CD4-positive, alpha-beta memory T cell (primary cell): ENCODE results near the gene RAB8B. TPM values are rescaled to one million over a fixed set of nuclear protein-coding genes. Genes with fewer than 3 reads are reported as not detected.
A peak's percentile ranks its signal among the peaks of the same experiment; 100 is the strongest.

ENCODE experiments used
- CTCF ChIA-PET: fragments of 350-600 bp; sonication (Branson Sonifier 250); formaldehyde crosslinking; loops from one replicate; lab custom pipeline; 2021; ENCODE audit warnings: inconsistent platforms; ENCODE audit not compliant: partially characterized antibody; lab: Charles Lee
- POLR2A ChIA-PET: fragments of 350-600 bp; sonication (Branson Sonifier 250); formaldehyde crosslinking; loops from one replicate; lab custom pipeline; 2021; ENCODE audit not compliant: partially characterized antibody; lab: Charles Lee
- DNase-seq, 5 donors: peaks; one replicate each; pipeline versions ENCODE4 v3.0.0 to v3.0.0-alpha.2; 2020 to 2022; ENCODE audit warnings: mixed read lengths in 1 of 5
- H3K27ac ChIP-seq: one replicate; pipeline ENCODE4 v1.7.0; 2013; ENCODE audit warnings: low read depth, low read length
- H3K27me3 ChIP-seq: 2 replicates; pipeline ENCODE4 v1.7.0; 2013; ENCODE audit warnings: mild to moderate bottlenecking, low read length, moderate library complexity; ENCODE audit not compliant: insufficient read depth
- H3K36me3 ChIP-seq: 2 replicates; pipeline ENCODE4 v1.7.0; 2013; ENCODE audit warnings: mild to moderate bottlenecking, low read length, moderate library complexity; ENCODE audit not compliant: insufficient read depth
- H3K4me1 ChIP-seq: 2 replicates; pipeline ENCODE4 v1.7.0; 2013; ENCODE audit warnings: mild to moderate bottlenecking, low read length, moderate library complexity; ENCODE audit not compliant: insufficient read depth
- H3K4me3 ChIP-seq, 2 donors: one replicate each; pipeline ENCODE4 v1.7.0; 2013; ENCODE audit warnings: low read length in 2 of 2, mild to moderate bottlenecking in 1 of 2
- H3K9me3 ChIP-seq, 2 donors: one replicate each; pipeline ENCODE4 v1.7.0; 2013; ENCODE audit warnings: low read length in 2 of 2, control low read depth in 1 of 2; ENCODE audit not compliant: control insufficient read depth in 1 of 2
- H3K27ac Mint-ChIP-seq, 7 donors: one replicate each; pipeline ENCODE4 v1.8.0; 2020 to 2021; ENCODE audit warnings: mixed read lengths in 7 of 7, mild to moderate bottlenecking in 6 of 7, inconsistent platforms in 3 of 7, moderate library complexity in 3 of 7
- H3K27me3 Mint-ChIP-seq, 2 donors: one replicate each; pipeline ENCODE4 v1.8.0; 2020 to 2021; ENCODE audit warnings: mixed read lengths in 2 of 2
- H3K36me3 Mint-ChIP-seq, 2 donors: one replicate each; pipeline ENCODE4 v1.8.0; 2020 to 2021; ENCODE audit warnings: mixed read lengths in 2 of 2, inconsistent platforms in 1 of 2, mild to moderate bottlenecking in 1 of 2
- H3K4me1 Mint-ChIP-seq, 4 donors: one replicate each; pipeline ENCODE4 v1.8.0; 2020 to 2021; ENCODE audit warnings: mixed read lengths in 4 of 4, mild to moderate bottlenecking in 1 of 4
- H3K4me3 Mint-ChIP-seq, 8 donors: one replicate each; pipeline ENCODE4 v1.8.0; 2020 to 2021; ENCODE audit warnings: mixed read lengths in 8 of 8, mild to moderate bottlenecking in 7 of 8, moderate library complexity in 6 of 8, inconsistent platforms in 3 of 8
- H3K9me3 Mint-ChIP-seq, 8 donors: one replicate each; pipeline ENCODE4 v1.8.0; 2020 to 2021; ENCODE audit warnings: mixed read lengths in 8 of 8, mild to moderate bottlenecking in 5 of 8, inconsistent platforms in 3 of 8, moderate library complexity in 1 of 8
- intact Hi-C: fragments of 100-400 bp; cut with micrococcal nuclease; formaldehyde crosslinking; loops from one replicate; pipeline ENCODE4 v1.15.1; 2023
- polyA plus RNA-seq, 2 donors: library from polyadenylated mRNA; unstranded; fragments of 300-500 nt; fragmentation: Illumina TruSeq; gene quantifications; one replicate each; pipeline ENCODE4 v1.2.3, GENCODE V29; 2021
- total RNA-seq, 2 experiments: library from RNA; stranded (reverse); gene quantifications; one replicate each; pipeline ENCODE4 v1.2.3, GENCODE V29; 2021

RAB8B gene
- total and polyA plus RNA-seq, 4 experiments from 2014 or later: 35.1 to 86.4 (median 72.2) TPM

DNA sequence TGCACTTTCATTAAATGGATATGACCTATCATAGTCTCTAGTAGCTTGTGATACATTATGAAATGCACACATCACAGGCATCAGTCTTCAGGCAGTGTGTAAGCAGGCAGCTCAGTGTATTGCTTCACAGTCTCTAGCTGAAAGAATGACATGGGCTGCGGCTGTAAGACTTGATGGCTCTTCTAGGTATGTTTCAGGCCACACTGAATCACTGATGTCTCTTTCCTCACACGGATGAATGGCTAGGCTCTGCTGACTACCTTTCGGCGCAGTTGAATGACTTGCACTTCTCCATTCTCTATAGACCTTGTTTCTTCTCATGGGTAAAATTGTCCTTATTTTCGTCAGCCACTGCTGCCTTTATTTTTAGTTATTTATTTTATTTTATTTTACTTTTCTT is 103.4 kb downstream of the RAB8B start:
- Histone ChIP-seq H3K27ac (no peak overlapping the region), H3K4me1 (peaks cover 7% of the 10 kb centered on the region), H3K9me3 (no peaks in the 10 kb centered on the region), H3K4me3 (no peak overlapping the region), H3K27me3 (no peaks in the 10 kb centered on the region), H3K36me3 (no peaks in the 10 kb centered on the region)
- ChIA-PET POLR2A (no interaction called here), CTCF (interaction anchor here (1.1 kb wide), 1 partner anchor 111 kb away, joined by 4 read pairs; no protein-coding TSS in a partner anchor)
- no peaks in the 10 kb centered on the region for H3K9me3 Mint-ChIP-seq
- no peak overlapping the region for H3K27ac Mint-ChIP-seq
- peaks cover 30 to 32% of the 10 kb centered on the region in 2 donors for H3K36me3 Mint-ChIP-seq
- DNase-seq: no peak
- no peaks in the 10 kb centered on the region for H3K27me3 Mint-ChIP-seq
- no peak overlapping the region for H3K4me3 Mint-ChIP-seq
- intact Hi-C loops: no loop called here
- peaks cover 8 to 25% (median 8%) of the 10 kb centered on the region in 4 donors for H3K4me1 Mint-ChIP-seq

DNA sequence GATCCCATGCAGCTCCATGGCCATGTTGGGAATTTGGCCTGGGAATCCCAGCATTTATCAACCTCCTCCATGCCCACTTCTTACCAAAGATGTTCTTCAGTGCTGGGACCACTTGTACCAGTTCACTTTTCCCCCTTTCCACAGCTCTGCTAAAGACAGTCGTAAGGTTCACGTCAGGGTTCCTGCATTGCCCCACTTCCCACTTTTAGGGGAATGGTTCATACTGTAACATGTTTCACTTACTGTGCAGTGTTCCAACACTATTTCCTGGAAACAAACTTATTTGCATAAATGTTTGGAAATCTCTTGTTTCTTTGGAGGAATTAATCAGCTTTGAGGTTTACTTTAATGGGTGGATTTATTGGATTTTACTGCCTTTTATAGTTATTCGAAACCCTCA is 105.0 kb downstream of the RAB8B start:
- Histone ChIP-seq H3K9me3 (no peaks in the 10 kb centered on the region), H3K27me3 (no peaks in the 10 kb centered on the region), H3K4me3 (no peak overlapping the region), H3K36me3 (no peaks in the 10 kb centered on the region), H3K4me1 (no peaks in the 10 kb centered on the region), H3K27ac (no peak overlapping the region)
- H3K4me3 Mint-ChIP-seq: no peak overlapping the region
- peaks cover 0 to 19% (median 3%) of the 10 kb centered on the region in 4 donors for H3K4me1 Mint-ChIP-seq
- no peak overlapping the region for H3K27ac Mint-ChIP-seq
- intact Hi-C loops: no loop called here
- H3K27me3 Mint-ChIP-seq: no peaks in the 10 kb centered on the region
- DNase-seq: no peak
- ChIA-PET POLR2A (no interaction called here), CTCF (no interaction called here)
- no peaks in the 10 kb centered on the region for H3K9me3 Mint-ChIP-seq
- peaks cover 34 to 40% of the 10 kb centered on the region in 2 donors for H3K36me3 Mint-ChIP-seq

DNA sequence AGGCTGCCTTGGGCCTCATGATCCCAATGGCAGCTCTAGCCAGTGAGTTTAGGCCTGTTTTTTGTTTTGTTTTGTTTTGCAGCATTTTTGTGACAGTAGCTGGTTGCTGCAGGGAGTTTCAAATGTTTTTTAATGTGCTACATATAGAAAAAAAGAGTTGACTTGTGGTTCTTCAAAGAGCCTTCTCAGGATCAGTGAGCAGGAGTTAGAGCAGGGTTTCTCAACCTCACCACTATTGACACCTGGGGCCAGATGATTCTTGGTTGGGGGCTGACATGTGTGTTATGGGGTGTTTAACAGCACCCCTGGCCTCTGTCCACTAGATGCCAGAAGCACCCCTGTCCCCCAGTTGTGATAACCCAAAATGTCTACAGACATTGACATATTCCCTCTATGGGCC is 105.9 kb downstream of the RAB8B start:
- Histone ChIP-seq H3K27me3 (no peaks in the 10 kb centered on the region), H3K27ac (no peak overlapping the region), H3K4me3 (no peak overlapping the region), H3K9me3 (no peaks in the 10 kb centered on the region), H3K36me3 (no peaks in the 10 kb centered on the region), H3K4me1 (no peaks in the 10 kb centered on the region)
- CTCF ChIA-PET: interaction anchor here (0.6 to 1.0 kb wide), 2 partner anchors 108 to 133 kb away, joined by 3 read pairs; no protein-coding TSS in a partner anchor
- Mint-ChIP-seq H3K27me3 (no peaks in the 10 kb centered on the region), H3K27ac (peak overlapping the region in 1 of 7 donors; percentile 14), H3K4me1 (peaks cover 0 to 19% (median 3%) of the 10 kb centered on the region in 4 donors), H3K4me3 (no peak overlapping the region), H3K9me3 (no peaks in the 10 kb centered on the region), H3K36me3 (peaks cover 42 to 47% of the 10 kb centered on the region in 2 donors)
- no peak for DNase-seq
- POLR2A ChIA-PET: no interaction called here
- intact Hi-C loops: no loop called here

DNA sequence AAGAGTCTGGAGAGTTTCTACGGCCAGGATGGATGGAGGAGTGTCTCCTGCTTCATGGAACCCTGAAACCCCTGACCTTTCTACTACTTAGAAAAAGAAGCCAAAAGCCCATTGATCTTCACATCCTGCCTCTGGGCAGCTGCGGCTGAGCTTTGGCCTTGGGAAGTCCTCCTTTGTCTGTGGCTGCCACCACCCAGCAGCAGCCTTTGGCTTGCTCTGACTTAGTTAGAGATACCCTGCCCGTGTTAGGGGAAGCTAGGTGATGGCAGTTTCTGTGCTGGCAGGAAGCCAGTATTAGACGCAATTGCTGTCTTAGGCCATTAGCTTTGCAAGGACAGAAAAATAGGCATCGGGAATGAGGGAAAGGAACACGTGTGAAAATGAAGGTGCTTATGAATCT is 106.8 kb downstream of the RAB8B start:
- DNase-seq: peak in 1 of 5 donors; percentile 20
- no peaks in the 10 kb centered on the region for H3K27me3 Mint-ChIP-seq
- intact Hi-C loops: no loop called here
- H3K27ac Mint-ChIP-seq: peak overlapping the region in 2 of 7 donors; percentile 87 to 88
- H3K36me3 Mint-ChIP-seq: peaks cover 46 to 51% of the 10 kb centered on the region in 2 donors
- Histone ChIP-seq H3K27ac (no peak overlapping the region), H3K36me3 (no peaks in the 10 kb centered on the region), H3K27me3 (no peaks in the 10 kb centered on the region), H3K4me1 (no peaks in the 10 kb centered on the region), H3K4me3 (no peak overlapping the region), H3K9me3 (no peaks in the 10 kb centered on the region)
- H3K4me3 Mint-ChIP-seq: peak overlapping the region in 2 of 8 donors; percentile 16 to 36
- CTCF ChIA-PET: interaction anchor here (1.0 kb wide), 1 partner anchor 107 kb away, joined by 3 read pairs; no protein-coding TSS in a partner anchor
- no peaks in the 10 kb centered on the region for H3K9me3 Mint-ChIP-seq
- peaks cover 0 to 19% (median 3%) of the 10 kb centered on the region in 4 donors for H3K4me1 Mint-ChIP-seq
- POLR2A ChIA-PET: no interaction called here

DNA sequence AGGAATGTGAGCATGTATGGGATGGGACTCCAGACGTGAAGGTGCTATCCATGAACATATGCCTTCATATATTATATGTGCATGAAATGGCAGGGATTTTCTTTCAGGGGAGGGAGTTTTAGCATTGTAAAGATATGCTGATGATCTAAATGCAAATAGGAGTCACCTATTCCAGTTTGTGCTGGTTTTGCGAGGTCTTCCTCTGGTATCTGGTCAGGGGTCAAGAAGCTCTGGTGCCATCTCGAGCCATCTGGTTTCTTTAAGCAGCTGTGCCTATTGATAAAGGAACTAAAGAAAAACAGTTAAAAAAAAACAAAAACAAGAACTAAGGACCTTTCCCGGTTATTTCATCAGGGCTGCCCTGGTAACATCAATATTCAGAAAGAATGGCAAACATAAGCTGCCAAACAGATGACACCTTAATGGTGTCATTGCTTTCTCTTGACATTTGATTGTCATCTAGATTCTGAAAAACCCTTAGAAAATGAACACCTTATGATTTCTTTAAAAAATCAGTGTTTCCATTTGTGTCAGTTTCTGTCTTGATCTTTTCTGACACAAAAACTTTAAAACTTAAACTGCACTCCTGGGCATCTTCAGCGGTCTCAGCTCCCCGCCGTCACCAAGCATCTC is 110.7 kb downstream of the RAB8B start:
- Mint-ChIP-seq H3K27me3 (no peaks in the 10 kb centered on the region), H3K4me3 (no peak overlapping the region), H3K27ac (no peak overlapping the region), H3K4me1 (peaks cover 0 to 12% (median 2%) of the 10 kb centered on the region in 4 donors), H3K9me3 (no peaks in the 10 kb centered on the region), H3K36me3 (peaks cover 61 to 64% of the 10 kb centered on the region in 2 donors)
- Histone ChIP-seq H3K27ac (no peak overlapping the region), H3K36me3 (peaks cover 7% of the 10 kb centered on the region), H3K27me3 (no peaks in the 10 kb centered on the region), H3K4me3 (no peak overlapping the region), H3K4me1 (no peaks in the 10 kb centered on the region), H3K9me3 (no peaks in the 10 kb centered on the region)
- ChIA-PET POLR2A (no interaction called here), CTCF (interaction anchor here (1.6 kb wide), 1 partner anchor 10 kb away, joined by 4 read pairs; no protein-coding TSS in a partner anchor)
- intact Hi-C loops: no loop called here
- no peak for DNase-seq

DNA sequence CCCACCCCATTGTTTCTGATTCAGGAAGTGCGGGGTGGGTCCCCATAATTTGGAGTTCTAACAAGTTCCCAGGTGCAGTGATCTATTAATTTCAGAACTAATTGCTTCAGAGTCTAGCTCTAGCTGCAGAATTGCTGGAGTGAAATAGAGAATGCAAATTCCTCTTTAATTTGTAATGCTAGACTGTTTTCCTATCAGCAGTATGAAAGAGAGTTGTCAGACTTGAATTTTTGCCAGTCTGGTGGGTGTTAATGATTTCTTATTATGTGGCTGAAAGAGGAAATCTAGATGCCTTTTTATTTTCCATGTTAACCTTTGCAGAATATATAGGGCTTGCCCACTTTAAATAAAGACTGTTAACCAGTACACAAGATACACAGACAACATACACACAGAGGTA is 111.7 kb downstream of the RAB8B start:
- ChIA-PET CTCF (interaction anchor here (1.6 kb wide), 1 partner anchor 11 kb away, joined by 4 read pairs; no protein-coding TSS in a partner anchor), POLR2A (no interaction called here)
- no peak overlapping the region for H3K4me3 ChIP-seq
- no peaks in the 10 kb centered on the region for H3K27me3 ChIP-seq
- H3K4me1 ChIP-seq: no peaks in the 10 kb centered on the region
- peaks cover 66% of the 10 kb centered on the region in 2 donors for H3K36me3 Mint-ChIP-seq
- H3K9me3 Mint-ChIP-seq: no peaks in the 10 kb centered on the region
- no peaks in the 10 kb centered on the region for H3K27me3 Mint-ChIP-seq
- intact Hi-C loops: no loop called here
- H3K36me3 ChIP-seq: peaks cover 17% of the 10 kb centered on the region
- H3K27ac ChIP-seq: no peak overlapping the region
- DNase-seq: no peak
- H3K27ac Mint-ChIP-seq: no peak overlapping the region
- H3K4me1 Mint-ChIP-seq: peaks cover 0 to 4% (median 2%) of the 10 kb centered on the region in 4 donors
- no peak overlapping the region for H3K4me3 Mint-ChIP-seq
- no peaks in the 10 kb centered on the region for H3K9me3 ChIP-seq

DNA sequence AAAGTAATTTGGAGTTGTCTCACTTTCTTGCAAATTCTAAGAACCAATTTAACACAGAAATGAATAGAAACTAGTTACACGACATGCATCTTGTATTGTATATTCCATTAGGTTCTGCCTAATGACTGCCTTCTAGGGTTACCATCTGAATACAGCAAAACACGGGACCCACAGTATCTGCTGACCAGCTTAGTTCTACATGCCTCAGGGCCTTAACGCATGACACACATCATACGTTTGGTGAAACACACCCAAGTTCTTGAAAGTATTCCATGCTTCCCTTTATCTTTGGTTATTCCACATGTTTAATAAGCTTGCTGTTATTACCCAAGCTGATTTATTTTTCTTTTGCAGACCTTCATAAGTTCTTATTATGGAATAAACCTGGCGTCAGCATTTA is 115.9 kb downstream of the RAB8B start:
- Mint-ChIP-seq H3K4me1 (no peaks in the 10 kb centered on the region), H3K27me3 (no peaks in the 10 kb centered on the region), H3K4me3 (no peak overlapping the region), H3K9me3 (no peaks in the 10 kb centered on the region), H3K36me3 (peaks cover 58 to 59% of the 10 kb centered on the region in 2 donors), H3K27ac (no peak overlapping the region)
- intact Hi-C loops: no loop called here
- H3K27me3 ChIP-seq: no peaks in the 10 kb centered on the region
- H3K36me3 ChIP-seq: peaks cover 19% of the 10 kb centered on the region
- ChIA-PET CTCF (no interaction called here), POLR2A (no interaction called here)
- no peak overlapping the region for H3K4me3 ChIP-seq
- no peaks in the 10 kb centered on the region for H3K9me3 ChIP-seq
- H3K4me1 ChIP-seq: no peaks in the 10 kb centered on the region
- no peak for DNase-seq
- no peak overlapping the region for H3K27ac ChIP-seq
